GM20431 (cell line): ENCODE data around the gene LRRC15.

Experiments used
- in situ Hi-C: fragments of 300-500 bp; cut with MseI, MboI; formaldehyde crosslinking; loops from one replicate; pipeline ENCODE4 v1.15.0; 2020; ENCODE audit warnings: low sequenced_read_pairs; ENCODE audit not compliant: unreplicated experiment

Gene LRRC15

DNA sequence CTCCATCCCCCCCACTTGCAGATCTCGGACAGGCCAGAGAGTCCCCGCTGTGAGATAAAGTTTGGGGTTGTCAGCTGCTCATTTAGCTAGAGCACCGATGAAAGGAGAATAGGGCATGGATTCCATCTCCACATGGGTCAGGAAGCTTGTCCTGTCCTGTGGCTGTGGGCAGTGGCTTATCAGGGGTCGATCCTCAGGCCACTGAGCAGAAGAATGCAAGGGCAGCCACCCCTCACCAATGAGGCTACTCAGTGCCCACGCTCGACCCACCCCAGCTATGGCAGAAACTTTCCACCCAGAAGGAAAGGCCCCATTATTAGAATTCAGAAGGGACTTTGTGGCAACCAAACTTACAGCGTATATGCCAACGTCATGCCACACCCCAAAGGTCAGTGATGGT, 61.7 kb downstream of the LRRC15 start:
- in situ Hi-C loops: loop anchor here (25.0 kb wide), 1 partner anchor 646 kb away; no protein-coding TSS in a partner anchor

DNA sequence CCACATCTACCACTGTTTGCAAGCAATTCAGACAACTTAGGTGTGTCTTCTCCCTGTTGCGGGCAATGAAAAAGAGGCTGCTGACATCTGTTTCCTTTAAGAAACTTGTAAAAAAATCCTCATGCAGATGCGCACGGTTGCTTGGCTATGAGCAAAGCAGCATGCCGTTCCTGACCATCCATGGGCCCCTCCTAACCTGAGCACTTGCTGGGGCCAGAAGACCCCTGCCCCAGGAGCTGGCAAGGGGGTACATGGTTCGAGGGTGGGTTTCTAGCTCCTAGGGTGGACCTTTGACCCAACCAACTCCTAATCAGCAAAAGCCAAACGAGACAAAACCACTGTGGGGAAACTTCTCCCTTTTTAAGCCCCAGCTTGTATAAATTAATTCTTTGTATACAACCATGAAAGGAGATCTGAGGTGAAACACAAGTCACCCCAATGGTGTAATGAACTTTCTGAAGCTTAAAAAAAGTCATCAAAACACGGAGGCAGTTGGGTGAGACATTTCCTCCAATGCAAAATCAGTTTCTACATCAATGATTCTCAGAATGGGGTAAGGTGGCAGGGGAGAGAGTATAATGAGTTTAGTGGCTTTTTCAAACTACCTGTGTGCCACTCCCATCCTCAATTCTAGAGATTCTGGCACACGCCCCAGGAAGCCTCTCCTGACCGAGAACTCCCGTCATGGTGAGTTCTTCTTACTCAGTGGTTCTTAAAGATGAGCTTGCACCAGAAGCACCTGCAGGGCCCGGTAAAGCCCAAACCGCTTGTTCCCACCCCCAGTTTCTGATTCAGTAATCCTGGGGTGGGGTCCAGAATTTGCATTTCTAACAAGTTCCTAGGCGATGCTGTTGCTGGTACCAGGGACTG, 62.5 kb downstream of the LRRC15 start:
- in situ Hi-C loops: loop anchor here (25.0 kb wide), 1 partner anchor 645 kb away; no protein-coding TSS in a partner anchor

DNA sequence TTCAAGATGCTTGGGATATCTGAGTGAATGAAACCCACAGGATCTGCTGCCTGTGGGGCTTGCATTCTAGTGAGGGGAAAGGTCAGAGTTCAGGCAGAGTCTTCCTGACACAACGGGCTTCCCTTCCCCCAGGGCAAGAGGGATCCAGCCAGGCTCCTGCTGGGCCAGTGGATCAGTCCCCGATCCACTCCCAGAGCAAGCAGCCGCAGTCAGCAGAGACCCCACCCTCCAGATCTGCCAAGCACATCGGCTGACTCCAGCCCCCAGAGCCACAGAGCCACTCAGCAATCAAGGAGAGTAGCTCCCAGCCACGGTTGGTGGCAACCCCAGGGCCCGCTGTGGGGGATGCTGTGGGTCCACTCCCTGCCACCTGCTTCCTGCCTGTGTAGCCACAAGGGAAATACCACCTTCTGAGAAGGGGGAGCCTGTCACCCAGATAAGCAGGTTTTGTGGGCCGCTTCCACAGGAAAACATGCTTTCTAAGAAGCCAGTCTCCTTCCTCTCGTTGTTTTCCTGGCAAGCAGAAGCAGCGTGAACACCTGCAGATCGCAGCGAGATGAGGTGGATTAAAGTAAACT, 63.3 kb downstream of the LRRC15 start:
- in situ Hi-C loops: loop anchor here (25.0 kb wide), 1 partner anchor 644 kb away; no protein-coding TSS in a partner anchor

DNA sequence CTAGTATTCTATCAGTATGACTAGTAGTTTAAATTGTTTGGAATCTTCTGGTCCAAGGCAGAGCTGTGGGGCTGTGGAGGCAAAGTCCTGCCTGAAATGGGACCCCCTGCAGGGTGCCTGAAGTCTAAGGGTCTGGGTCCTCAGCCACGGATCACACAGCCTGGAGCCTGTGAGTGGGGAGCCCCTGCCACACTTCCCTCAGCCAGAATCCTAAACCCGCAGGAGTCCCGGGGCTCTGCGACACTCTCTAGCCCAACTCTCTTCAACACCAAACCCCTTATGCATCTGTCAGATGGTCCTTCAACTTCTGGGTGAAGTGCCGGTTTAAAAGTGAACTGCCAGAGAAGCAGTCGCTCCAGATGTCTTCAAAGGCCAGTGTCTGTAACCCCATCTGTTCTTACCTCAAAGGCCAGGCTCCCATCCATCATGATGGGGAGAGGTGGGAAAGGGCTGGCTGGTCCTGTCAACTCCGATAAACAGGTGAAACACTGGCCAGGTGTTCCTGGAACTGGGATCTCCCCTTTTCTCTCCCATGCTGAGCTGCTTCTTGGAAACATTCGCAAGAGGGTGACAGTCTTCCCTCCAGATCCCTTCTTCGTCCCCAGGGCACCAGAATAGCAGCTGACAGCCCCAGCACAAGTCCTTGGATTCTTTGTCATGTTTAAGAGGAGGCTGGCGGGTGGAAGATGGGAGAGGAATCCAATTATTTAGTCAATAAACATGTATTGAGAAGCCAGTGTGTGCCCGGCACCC, 64.0 kb downstream of the LRRC15 start:
- in situ Hi-C loops: loop anchor here (25.0 kb wide), 1 partner anchor 643 kb away; no protein-coding TSS in a partner anchor
